NCI-H82 treated with DMSO at 0.1 percent for 48 hours (cell line): Measurements from ENCODE around the gene MESP2.

Source experiments
- DNase-seq: peaks from one replicate; lab custom pipeline; 2025; ENCODE audit not compliant: unreplicated experiment; lab: John Stamatoyannopoulos, UW

Gene MESP2

DNA sequence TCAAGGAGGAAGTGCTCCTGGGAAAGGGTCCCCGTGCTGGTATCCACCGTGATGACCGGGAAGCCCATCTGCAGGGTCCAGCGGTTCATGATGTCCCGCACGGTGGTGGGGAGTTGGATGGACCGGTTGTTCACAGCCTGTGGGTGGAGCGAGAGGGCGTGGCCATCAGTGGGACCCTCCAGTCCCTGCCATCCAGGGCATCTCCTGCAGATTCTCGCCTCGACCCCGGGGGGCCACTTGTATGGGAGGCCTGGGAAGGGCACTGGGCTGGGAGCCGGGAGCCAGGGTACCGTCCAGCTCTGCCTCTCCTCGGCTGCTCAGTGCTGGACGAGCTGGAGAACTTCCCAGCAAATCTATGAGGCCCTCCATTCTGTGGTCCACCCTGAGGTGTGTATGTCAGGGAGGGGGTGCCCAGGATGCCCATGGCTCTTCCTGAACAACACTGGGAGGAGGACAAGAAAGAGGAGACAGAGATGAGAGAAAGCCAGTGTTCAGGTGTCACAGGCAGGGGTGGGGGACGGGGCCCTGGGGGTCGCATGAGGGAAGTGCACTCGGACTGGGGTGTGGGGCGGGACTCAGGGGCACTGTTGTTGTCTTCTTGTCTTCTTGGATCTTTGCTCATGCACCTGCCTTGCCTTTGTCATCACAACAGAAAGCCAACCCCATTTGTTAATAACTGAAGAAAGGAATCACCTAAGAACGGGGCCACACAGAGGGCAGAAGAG is 25.5 kb downstream of the MESP2 start:
- no peak for DNase-seq

DNA sequence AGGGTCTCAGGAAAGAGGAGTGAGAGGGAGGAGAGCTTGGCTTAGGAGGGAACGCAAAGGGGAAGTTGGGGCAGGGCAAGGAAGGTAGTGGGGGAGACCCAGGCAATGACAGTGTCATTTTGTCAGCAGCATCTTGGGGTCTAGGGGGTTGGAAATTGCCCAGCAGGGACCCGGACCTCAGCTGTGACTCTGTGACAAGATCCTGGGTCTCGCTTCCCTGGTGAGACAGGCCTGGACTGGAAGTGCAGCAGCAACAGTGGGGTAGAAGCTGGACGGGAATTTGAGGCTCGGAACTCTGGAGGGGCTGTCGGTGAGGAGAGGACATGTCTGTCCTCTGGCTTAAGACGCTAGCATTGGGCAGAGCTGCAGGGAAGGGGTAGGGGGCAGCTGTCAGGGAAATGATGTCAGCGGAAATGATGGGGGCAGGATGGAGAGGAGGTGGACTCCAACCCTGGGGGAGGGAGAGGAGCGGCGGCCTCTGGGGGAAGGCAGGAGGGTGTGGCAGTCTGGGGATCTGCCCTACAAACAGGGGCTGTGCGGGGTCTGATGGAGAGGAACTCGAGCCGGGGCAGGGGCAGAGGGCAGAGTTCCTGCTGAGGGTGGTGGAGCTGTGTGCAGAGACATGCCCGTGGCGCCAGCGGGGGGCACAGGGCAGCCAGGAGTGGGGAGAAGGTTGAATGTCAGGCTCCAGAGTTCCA is 26.2 kb downstream of the MESP2 start:
- no peak for DNase-seq

GRCh38 chr15:89802986-89803824 is 27.1 kb downstream of the MESP2 start:
- no peak for DNase-seq

GRCh38 chr15:89803941-89804800 is 28.0 kb downstream of the MESP2 start:
- DNase-seq = no peak

- no peak for DNase-seq
Observed at GRCh38 chr15:89805241-89806209, 29.4 kb downstream of the MESP2 start.

GRCh38 chr15:89806210-89806558 is 30.1 kb downstream of the MESP2 start:
- no peak for DNase-seq

GRCh38 chr15:89806559-89807550 is 30.7 kb downstream of the MESP2 start:
- no peak for DNase-seq

DNA sequence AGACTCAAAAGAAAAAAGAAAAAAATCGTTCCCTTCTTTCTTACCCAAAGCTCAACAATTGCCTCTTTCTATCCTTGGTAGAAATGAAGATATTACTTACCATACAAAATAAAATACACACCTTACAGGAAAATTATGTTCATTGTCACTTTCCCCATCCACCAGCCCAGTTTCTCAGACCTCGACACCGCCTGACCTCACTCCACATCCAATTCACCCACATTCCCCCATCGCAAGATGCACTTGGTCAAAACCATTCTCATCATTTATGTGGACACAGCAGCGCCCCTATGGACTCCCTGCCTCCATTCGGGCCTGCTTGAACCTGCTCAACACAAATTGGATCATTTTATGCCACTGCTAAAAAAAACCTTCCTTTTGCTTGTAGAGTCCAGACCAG is 31.6 kb downstream of the MESP2 start:
- DNase-seq = no peak

DNA sequence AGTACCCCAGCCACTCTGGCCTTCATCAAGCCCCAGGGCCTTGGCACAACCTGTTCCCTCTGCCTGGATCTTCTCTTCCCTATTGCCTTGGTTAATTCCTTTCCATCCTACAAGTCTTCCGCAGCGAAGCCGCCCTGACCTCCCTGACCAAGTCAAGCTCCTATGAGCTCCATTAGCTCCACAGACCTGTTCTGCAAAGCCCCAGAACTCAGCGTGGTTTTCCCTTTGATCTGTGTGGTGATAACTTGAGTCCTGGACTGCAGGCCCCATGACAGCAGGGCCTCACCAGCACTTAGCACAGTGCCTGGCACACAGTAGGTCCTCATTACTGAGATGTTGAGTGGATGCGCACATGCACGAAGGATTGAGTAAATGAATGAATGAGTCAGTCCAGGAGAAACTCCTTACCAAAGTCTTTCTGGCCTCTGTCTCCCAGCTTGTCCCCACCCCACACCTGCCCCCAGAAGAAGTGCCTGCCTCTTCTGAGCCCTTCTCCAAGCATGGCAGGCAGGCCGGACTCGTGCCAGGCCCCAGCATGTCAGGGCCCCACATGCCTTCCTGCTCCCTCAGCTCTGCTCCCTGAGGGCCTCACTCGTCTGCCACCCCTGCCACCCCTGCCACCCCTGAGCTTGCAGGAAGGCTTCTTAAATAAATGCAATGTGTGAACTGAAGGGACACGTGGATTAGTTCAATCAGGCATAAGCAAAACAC is 32.2 kb downstream of the MESP2 start:
- DNase-seq = no peak

GRCh38 chr15:89809093-89809786 is 33.1 kb downstream of the MESP2 start:
- DNase-seq = no peak

- DNase-seq = no peak
Observed at GRCh38 chr15:89809787-89810148, 33.6 kb downstream of the MESP2 start.

GRCh38 chr15:89810837-89811236 is 34.7 kb downstream of the MESP2 start:
- DNase-seq = no peak

GRCh38 chr15:89812011-89812846 is 36.1 kb downstream of the MESP2 start:
- no peak for DNase-seq

DNA sequence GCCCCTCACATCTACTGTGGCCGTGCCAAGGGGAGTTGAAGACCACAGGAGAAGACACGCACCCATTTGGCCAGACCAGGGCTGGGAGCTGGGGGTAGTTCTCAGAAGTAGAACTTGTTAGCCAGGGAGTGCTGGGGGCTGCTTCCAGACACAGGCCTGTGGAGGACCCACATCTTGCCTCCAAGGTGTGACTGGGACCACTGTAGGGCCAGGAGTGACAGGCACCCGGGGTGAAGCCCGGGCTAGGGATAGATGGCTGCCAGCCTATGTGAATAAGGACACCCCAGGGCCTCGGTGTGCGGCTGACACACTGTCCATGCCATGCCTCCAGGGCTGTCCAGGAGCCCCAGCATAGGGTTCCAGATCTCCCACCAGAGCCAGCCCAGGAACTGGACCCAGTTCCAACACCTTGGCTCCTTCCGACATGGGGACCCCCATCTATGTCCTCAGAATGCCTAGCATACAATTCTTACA is 36.8 kb downstream of the MESP2 start:
- DNase-seq = no peak

- no peak for DNase-seq
Observed at GRCh38 chr15:89813381-89814111, 37.4 kb downstream of the MESP2 start.
